ENCODE measurements around the gene GNAQ. TPM values are rescaled to one million over a fixed set of nuclear protein-coding genes. Genes with fewer than 3 reads are reported as not detected.
A peak's percentile ranks its signal among the peaks of the same experiment; 100 is the strongest.

GNAQ gene
- total and polyA plus RNA-seq, 8 donors: 13.1 to 75.3 (median 38.5) TPM

- 82 to 93% (median 84%) methylated on average over 9 of the region's 9 CpGs for WGBS, 5 donors
- intact Hi-C loops (cut with DNase I; ENCODE audit: low total_unique reads): no loop called here
- H3K4me1 ChIP-seq: peaks cover 71 to 100% (median 94%) of the 10 kb centered on the region in 4 donors
- H3K4me3 ChIP-seq: no peak overlapping the region
- TF ChIP-seq POLR2AphosphoS5 (IDR thresholded peaks at IDR 0.05): no peak
- TF ChIP-seq POLR2A (IDR thresholded peaks at IDR 0.05): no peak
- no peak for TF ChIP-seq CTCF (IDR thresholded peaks at IDR 0.05)
- TF ChIP-seq EP300 (IDR thresholded peaks at IDR 0.05): no peak
- no peaks in the 10 kb centered on the region for H3K9me3 ChIP-seq
- peak overlapping the region; percentile 41 to 68 (median 66) for H3K27ac ChIP-seq
- no peaks in the 10 kb centered on the region for H3K27me3 ChIP-seq
- DNase-seq: no peak
- no peaks in the 10 kb centered on the region for H3K36me3 ChIP-seq
Observed at GRCh38 chr9:78005231-78006002, 26.2 kb downstream of the GNAQ start.

DNA sequence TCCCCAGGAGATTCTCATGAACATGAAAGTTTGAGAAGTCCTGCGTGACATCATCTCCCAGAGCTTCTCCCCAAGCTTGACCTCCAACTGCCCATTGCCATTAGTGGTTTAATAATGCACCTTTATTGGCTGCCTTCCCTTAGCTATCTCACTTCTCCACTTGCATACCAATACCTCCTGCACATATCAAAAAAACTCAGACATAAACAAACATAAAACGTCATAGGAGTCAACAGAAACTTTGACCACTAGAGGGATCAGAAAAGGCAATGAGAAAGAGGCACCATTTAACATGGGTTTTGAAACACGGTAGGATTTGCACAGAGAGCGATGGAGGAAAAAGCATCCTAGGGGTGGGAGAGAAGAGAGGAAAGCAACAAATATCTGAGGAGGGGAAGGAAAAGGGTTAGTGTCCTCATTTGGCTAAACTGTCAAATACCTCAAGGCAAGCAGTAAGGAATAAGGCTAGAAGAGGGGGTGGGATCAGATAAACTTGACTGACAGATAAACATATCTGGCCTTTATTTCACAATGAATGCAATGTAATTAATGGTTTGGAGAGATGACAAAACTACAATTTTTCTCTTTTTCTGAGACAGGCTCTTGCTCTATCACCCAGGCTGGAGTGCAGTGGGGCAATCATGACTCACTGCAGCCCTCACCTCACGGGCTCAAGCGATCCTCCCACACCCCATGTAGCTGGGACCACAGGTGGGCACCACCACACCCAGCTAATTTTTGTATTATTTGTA, 27.0 kb downstream of the GNAQ start:
- 29 to 51% (median 50%) methylated on average over 6 of the region's 6 CpGs for WGBS, 5 donors
- H3K4me1 ChIP-seq: peaks cover 71 to 100% (median 94%) of the 10 kb centered on the region in 4 donors

GRCh38 chr9:78003730-78004129, 27.9 kb downstream of the GNAQ start:
- Histone ChIP-seq H3K36me3 (no peaks in the 10 kb centered on the region), H3K27me3 (no peaks in the 10 kb centered on the region), H3K27ac (peak overlapping the region; percentile 41 to 71 (median 48)), H3K4me1 (peaks cover 71 to 100% (median 92%) of the 10 kb centered on the region in 4 donors), H3K4me3 (no peak overlapping the region), H3K9me3 (no peaks in the 10 kb centered on the region)
- no peak for DNase-seq
- 40 to 71% (median 55%) methylated on average over 4 of the region's 4 CpGs for WGBS, 5 donors
- intact Hi-C loops (cut with DNase I; ENCODE audit: low total_unique reads): no loop called here
- TF ChIP-seq POLR2AphosphoS5 (IDR thresholded peaks at IDR 0.05) (no peak), EP300 (IDR thresholded peaks at IDR 0.05) (no peak), POLR2A (IDR thresholded peaks at IDR 0.05) (no peak), CTCF (IDR thresholded peaks at IDR 0.05) (no peak)

More for the DNA sequence above, 27.0 kb downstream of the GNAQ start:
- Histone ChIP-seq H3K27me3 (no peaks in the 10 kb centered on the region), H3K4me3 (no peak overlapping the region), H3K27ac (peak overlapping the region; percentile 41 to 68 (median 66)), H3K9me3 (no peaks in the 10 kb centered on the region), H3K36me3 (no peaks in the 10 kb centered on the region)
- no peak for TF ChIP-seq EP300 (IDR thresholded peaks at IDR 0.05)
- no peak for TF ChIP-seq POLR2A (IDR thresholded peaks at IDR 0.05)
- peak in 4 of 7 experiments; percentile 37 to 87 (median 56) for TF ChIP-seq CTCF (IDR thresholded peaks at IDR 0.05)
- peak in 1 of 3 donors; percentile 63 for TF ChIP-seq POLR2AphosphoS5 (IDR thresholded peaks at IDR 0.05)
- intact Hi-C loops (cut with DNase I; ENCODE audit: low total_unique reads): no loop called here
- DNase-seq: peak in 1 of 2 donors; percentile 76

DNA sequence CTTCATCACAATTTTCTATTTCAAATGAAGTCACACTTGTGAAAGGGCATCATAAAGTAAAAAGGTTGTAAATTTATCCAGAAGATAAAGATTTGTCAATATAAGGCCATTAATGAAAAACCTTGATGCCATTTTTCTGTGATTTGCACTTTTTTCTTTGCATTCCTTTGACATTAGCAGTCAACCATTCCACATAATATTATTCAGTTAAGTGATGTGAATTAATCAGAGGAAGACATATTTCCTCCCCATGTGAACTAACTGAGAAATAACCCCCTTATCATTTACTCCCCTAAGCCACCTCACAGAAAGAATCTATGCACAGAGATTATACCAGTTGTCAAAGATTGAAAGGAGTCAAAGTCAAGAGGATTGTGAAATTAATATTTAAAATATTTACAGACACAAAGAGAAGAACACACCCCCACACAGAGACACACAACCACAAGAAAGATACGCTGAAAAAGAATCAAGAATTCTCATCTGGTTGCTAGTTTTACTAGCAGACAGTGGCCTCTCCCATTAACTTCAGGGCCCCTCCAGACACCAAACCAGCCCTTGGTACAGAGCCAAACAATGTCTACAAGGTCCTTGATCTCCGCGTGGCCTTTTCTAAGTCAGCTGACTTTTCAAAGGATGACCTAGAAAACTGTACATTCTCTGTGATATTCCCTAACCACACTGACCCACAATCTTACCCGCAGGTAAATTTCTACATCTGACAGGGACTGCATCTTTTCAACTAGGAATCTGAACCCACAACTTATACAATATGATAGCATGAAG, 29.5 kb downstream of the GNAQ start:
- no peaks in the 10 kb centered on the region for H3K9me3 ChIP-seq
- H3K27ac ChIP-seq: peak overlapping the region in 1 of 5 donors; percentile 16
- intact Hi-C loops (cut with DNase I; ENCODE audit: low total_unique reads): no loop called here
- no peak for DNase-seq
- peaks cover 68 to 100% (median 95%) of the 10 kb centered on the region in 4 donors for H3K4me1 ChIP-seq
- TF ChIP-seq EP300 (IDR thresholded peaks at IDR 0.05): no peak
- TF ChIP-seq CTCF (IDR thresholded peaks at IDR 0.05): no peak
- no peak for TF ChIP-seq POLR2A (IDR thresholded peaks at IDR 0.05)
- no peak for TF ChIP-seq POLR2AphosphoS5 (IDR thresholded peaks at IDR 0.05)
- no peak overlapping the region for H3K4me3 ChIP-seq
- no peaks in the 10 kb centered on the region for H3K27me3 ChIP-seq
- 73 to 88% (median 79%) methylated on average over 4 of the region's 4 CpGs for WGBS, 5 donors
- no peaks in the 10 kb centered on the region for H3K36me3 ChIP-seq
